ENCODE results near the gene INPP5D. TPM values are rescaled to one million over a fixed set of nuclear protein-coding genes. Genes with fewer than 3 reads are reported as not detected.

INPP5D gene
- total and polyA plus RNA-seq, 2 of the 8 experiments (the other 6 are each of a cell fraction or from before 2014, with no cell fraction given), result 4.5 to 7.1 TPM

- Histone ChIP-seq H3K4me2 (ENCODE audit: insufficient read depth in 1 of 2, low read depth in 2 of 2, low read length in 2 of 2) (no peak overlapping the region), H3K4ac (replicated peaks; ENCODE audit: insufficient read length, low read depth, low read length) (no peak overlapping the region), H3K23me2 (ENCODE audit: low read depth, low read length) (no peaks in the 10 kb centered on the region; the same call in 1 of the 2 replicates), H2BK120ac (replicated peaks; ENCODE audit: low read depth, low read length) (no peak overlapping the region), H4K20me1 (replicated peaks in 1 of 2; ENCODE audit: control insufficient read depth in 1 of 2, insufficient read depth in 2 of 2, low read length in 2 of 2) (peaks cover 5% of the 10 kb centered on the region in 2 experiments), H4K8ac (ENCODE audit: extremely low read depth, insufficient read depth, low read length) (no peak overlapping the region), H3K9ac (replicated peaks in 1 of 4; ENCODE audit: extremely low read depth in 1 of 4, low read depth in 3 of 4, low read length in 3 of 4) (no peak overlapping the region), H3K27ac (ENCODE audit: low read depth, low read length) (no peak overlapping the region), H2BK12ac (ENCODE audit: low read depth, low read length) (no peak overlapping the region), H2BK5ac (ENCODE audit: low read depth, low read length) (no peak overlapping the region), H3K23ac (ENCODE audit: insufficient read length) (no peak overlapping the region), H4K91ac (replicated peaks; ENCODE audit: insufficient read length, low read length) (no peak overlapping the region), H3K27me3 (replicated peaks in 1 of 4; ENCODE audit: control insufficient read depth in 3 of 4, extremely low read depth in 1 of 4, insufficient read depth in 3 of 4, low read length in 3 of 4) (peaks cover 0 to 1% (median 0%) of the 10 kb centered on the region in 4 experiments; a peak in 1 of 7 replicates), H3K56ac (replicated peaks; ENCODE audit: insufficient read length, low read depth, low read length) (no peak overlapping the region), H2BK20ac (ENCODE audit: low read length) (no peak overlapping the region), H3K18ac (ENCODE audit: extremely low read depth, low read length) (no peak overlapping the region), H3K14ac (ENCODE audit: insufficient read length) (no peak overlapping the region), H2BK15ac (ENCODE audit: low read length) (no peak overlapping the region), H2AFZ (ENCODE audit: low read length) (no peak overlapping the region; the same call in 1 of the 2 replicates), H3K79me2 (ENCODE audit: control insufficient read depth in 1 of 2, insufficient read depth in 2 of 2, low read length in 2 of 2) (peaks cover 15 to 37% of the 10 kb centered on the region in 2 experiments), H3K79me1 (ENCODE audit: low read depth, low read length) (peaks cover 5% of the 10 kb centered on the region; the same call in 1 of the 2 replicates), H3K36me3 (ENCODE audit: control insufficient read depth in 2 of 4, insufficient read depth in 4 of 4, low read length in 3 of 4) (peaks cover 0 to 3% (median 0%) of the 10 kb centered on the region in 4 experiments; a peak in 1 of 8 replicates), H3K9me3 (ENCODE audit: insufficient read depth in 2 of 2, low read depth in 1 of 2, low read length in 1 of 2) (peaks cover 8 to 14% of the 10 kb centered on the region in 2 experiments; a peak in 3 of 4 replicates), H4K5ac (ENCODE audit: insufficient read length, low read depth, low read length) (no peak overlapping the region), H2AK5ac (ENCODE audit: low read depth, low read length) (no peak overlapping the region), H3K4me1 (replicated peaks in 1 of 4; ENCODE audit: control insufficient read depth in 3 of 4, insufficient read depth in 4 of 4, low read length in 3 of 4) (0 out of 7 replicates have a peak, but pooled peaks cover 0 to 2% (median 0%) of the 10 kb centered on the region in 4 experiments), H3K4me3 (ENCODE audit: extremely low read depth in 1 of 4, insufficient read depth in 2 of 4, low read depth in 3 of 4, low read length in 4 of 4) (no peak overlapping the region)
- CTCF ChIA-PET (ENCODE audit: partially characterized antibody), result interaction anchor here (0.7 to 5.8 kb wide), 33 partner anchors 10 to 400 kb away, joined by 3 to 33 read pairs (median 3); partner anchors contain the start of genes INPP5D and NEU2
- POLR2A ChIA-PET (ENCODE audit: partially characterized antibody), result interaction anchor here (1.6 kb wide), 1 partner anchor 261 kb away, joined by 4 read pairs; no protein-coding TSS in a partner anchor
- WGBS, 2 experiments (ENCODE audit: extremely low coverage in 1 of 2, insufficient coverage in 1 of 2, insufficient read length in 1 of 2, insufficient replicate concordance in 2 of 2, low coverage in 1 of 2, low lambda C conversion rate in 2 of 2, missing lambda C conversion rate in 1 of 2), result 85 to 100% methylated on average over 1 to 9 of the region's 9 CpGs
- FAIRE-seq (no peak), DNase-seq (ENCODE audit: low read depth in 1 of 2, low spot score in 2 of 2) (no peak)
- no peak for TF ChIP-seq CTCF (IDR thresholded peaks at IDR 0.05; ENCODE audit: control extremely low read depth in 1 of 3, insufficient read depth in 1 of 3, low read depth in 1 of 3, low read length in 3 of 3)
- TF ChIP-seq POLR2A (IDR thresholded peaks at IDR 0.05; ENCODE audit: control extremely low read depth in 1 of 2, low read depth in 2 of 2, low read length in 2 of 2), result no peak
- no peak for TF ChIP-seq CTBP2 (IDR thresholded peaks at IDR 0.05; ENCODE audit: borderline replicate concordance, insufficient read depth, insufficient read length, low read length)
Measured at GRCh38 chr2:233250568-233250967, 190.4 kb downstream of the INPP5D start.

Data from H1 (cell line).